ENCODE measurements around the gene GABRR2. TPM values are rescaled to one million over a fixed set of nuclear protein-coding genes. Genes with fewer than 3 reads are reported as not detected.

Gene GABRR2
- total and polyA plus RNA-seq, 2 of the 4 experiments (the other 2 are of a cell fraction): 0.26 TPM; not detected in 1

DNA sequence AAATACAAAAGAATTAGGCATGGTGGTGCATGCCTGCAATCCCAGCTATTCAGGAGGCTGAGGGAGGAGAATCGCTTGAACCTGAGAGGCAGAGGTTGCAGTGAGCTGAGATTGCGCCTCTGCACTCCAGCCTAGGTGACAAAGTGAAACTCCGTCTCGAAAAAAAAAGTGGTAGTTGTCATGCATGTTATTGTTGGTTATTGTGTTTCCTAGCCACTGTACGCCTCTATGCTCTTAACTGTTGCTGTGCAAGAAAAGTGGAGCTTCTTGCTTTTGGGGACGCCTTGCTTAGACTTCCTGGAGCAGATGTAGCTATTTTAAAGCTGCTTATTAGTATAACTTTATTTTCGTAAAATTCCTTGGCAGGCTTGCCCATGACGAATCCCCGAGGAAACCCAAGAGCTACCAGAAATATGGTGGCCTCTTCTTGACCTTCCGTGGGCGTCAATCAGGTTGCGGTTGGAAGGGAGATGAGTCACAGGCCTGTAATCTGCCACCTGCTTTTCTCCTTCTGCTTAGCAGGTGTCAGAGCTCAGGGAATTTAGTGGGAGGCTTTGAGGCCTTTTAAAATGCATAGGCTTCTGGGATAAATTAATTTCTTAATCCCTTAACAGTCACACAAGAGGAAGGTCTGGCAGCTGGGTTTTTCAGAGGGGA lies 17.3 kb downstream of the GABRR2 start:
- Histone ChIP-seq H2BK120ac (ENCODE audit: low read depth, low read length) (no peak overlapping the region), H2BK15ac (ENCODE audit: low read depth, low read length) (no peak overlapping the region), H2AFZ (replicated peaks; ENCODE audit: low read length, poor library complexity) (no peak overlapping the region), H2BK20ac (ENCODE audit: low read depth, low read length) (no peak overlapping the region), H3K4me1 (ENCODE audit: control insufficient read depth, insufficient read depth, low read length) (peaks cover 9% of the 10 kb centered on the region), H3K56ac (ENCODE audit: extremely low read depth, insufficient read depth, low read length) (no peak overlapping the region), H3K14ac (replicated peaks; ENCODE audit: low read depth, low read length) (no peak overlapping the region), H3K36me3 (ENCODE audit: control insufficient read depth, insufficient read depth, low read length) (no peaks in the 10 kb centered on the region), H3K4ac (ENCODE audit: low read depth, low read length) (no peak overlapping the region), H4K8ac (ENCODE audit: low read depth in 2 of 2, low read length in 2 of 2) (no peak overlapping the region), H3K9me3 (ENCODE audit: control insufficient read depth, insufficient read depth, low read length) (no peaks in the 10 kb centered on the region; the same call in 1 of the 2 replicates), H2AK9ac (replicated peaks; ENCODE audit: low read depth, low read length, poor library complexity) (no peak overlapping the region), H3K27ac (ENCODE audit: insufficient read depth, low read length) (no peak overlapping the region), H3K27me3 (ENCODE audit: control insufficient read depth, insufficient read depth, low read length) (peaks cover 17% of the 10 kb centered on the region), H3K4me3 (ENCODE audit: insufficient read depth, low read depth, low read length) (no peak overlapping the region), H3K18ac (ENCODE audit: low read depth, low read length) (no peak overlapping the region), H3K23ac (ENCODE audit: low read depth, low read length) (no peak overlapping the region), H4K20me1 (ENCODE audit: insufficient read depth, low read length) (peaks cover 5% of the 10 kb centered on the region; the same call in 1 of the 2 replicates), H2AK5ac (ENCODE audit: low read depth, low read length) (no peak overlapping the region), H4K5ac (ENCODE audit: low read depth, low read length) (no peak overlapping the region), H3K9me1 (ENCODE audit: insufficient read depth, low read length) (peaks cover 9% of the 10 kb centered on the region; the same call in 1 of the 2 replicates), H2BK5ac (ENCODE audit: low read depth, low read length, poor library complexity, severe bottlenecking) (no peak overlapping the region), H3K4me2 (ENCODE audit: low read depth, low read length) (peak overlapping the region; percentile 74), H3K9ac (ENCODE audit: low read depth, low read length) (no peak overlapping the region), H4K91ac (ENCODE audit: insufficient read depth, low read depth, low read length) (no peak overlapping the region), H3K79me1 (ENCODE audit: low read depth in 1 of 2, low read length in 2 of 2) (no peaks in the 10 kb centered on the region)
- peak; percentile 56; the same call in 1 of the 2 replicates for TF ChIP-seq BHLHE40 (IDR thresholded peaks at IDR 0.05; ENCODE audit: low read depth, low read length)
- peak; percentile 92 for TF ChIP-seq FOS (IDR thresholded peaks at IDR 0.05; ENCODE audit: low read depth, low read length)
- peak; percentile 100 for TF ChIP-seq RCOR1 (IDR thresholded peaks at IDR 0.05; ENCODE audit: insufficient replicate concordance, low read length)
- no peak for TF ChIP-seq CHD1 (IDR thresholded peaks at IDR 0.05; ENCODE audit: low read depth, low read length)
- TF ChIP-seq POLR2A (IDR thresholded peaks at IDR 0.05; ENCODE audit: low read depth, low read length): no peak
- no peak for TF ChIP-seq RAD21 (IDR thresholded peaks at IDR 0.05; ENCODE audit: low read length)
- in situ Hi-C loops (cut with MboI; ENCODE audit: low sequenced_read_pairs) (no loop called here), intact Hi-C loops (cut with micrococcal nuclease) (no loop called here), dilution Hi-C loops (cut with HindIII; ENCODE audit: low sequenced_read_pairs, unreplicated experiment) (no loop called here)
- ChIA-PET POLR2A (ENCODE audit: unreplicated experiment) (interaction anchor here (0.5 kb wide), 1 partner anchor 271 kb away, joined by 9 read pairs; no protein-coding TSS in a partner anchor), CTCF (interaction anchor here (0.7 to 1.2 kb wide), 4 partner anchors 9 to 177 kb away, joined by 3 to 4 read pairs (median 3); no protein-coding TSS in a partner anchor)
- BruUV-seq (replicated peaks): no TSS peak
- DNase-seq (peak; percentile 99), ATAC-seq (ENCODE audit: low read depth) (peak; percentile 84)
- WGBS, 2 experiments (ENCODE audit: extremely low coverage in 2 of 2, insufficient read length in 1 of 2): no CpG with 5 or more reads among the region's 12 CpGs

All from IMR-90 (cell line).